Pancreas (tissue), 10 donors: ENCODE data around the gene ATP5F1C. TPM values are rescaled to one million over a fixed set of nuclear protein-coding genes. Genes with fewer than 3 reads are reported as not detected.
A peak's percentile ranks its signal among the peaks of the same experiment; 100 is the strongest.

Experiments used
- ATAC-seq, 4 donors: fragments of 200-7000 bp; cut with Tn5 transposase; one replicate each; pipeline versions ENCODE4 v1.8.0 to v1.9.1; 2020; ENCODE audit warnings: mild to moderate bottlenecking in 4 of 4, moderate library complexity in 4 of 4
- DNase-seq, 6 donors: peaks; one replicate each; pipeline ENCODE4 v3.0.0-alpha.2; 2020
- FAIRE-seq: peaks from 2 replicates; lab custom pipeline; 2012; peaks lifted over from hg19 to GRCh38; lab: Jason Lieb, UNC
- H3K27ac ChIP-seq, 4 donors: fragments of 200-600 bp; sonication (generic); 1 replicate in 3 of 4; 2 replicates in 1 of 4; pipeline versions ENCODE4 v1.5.0 to v1.8.0; 2020
- H3K27me3 ChIP-seq, 4 donors: fragments of 200-600 bp; one replicate each; pipeline ENCODE4 v1.8.0; 2021
- H3K36me3 ChIP-seq, 3 donors: fragments of 200-600 bp; sonication (generic) in 1 of 3; one replicate each; pipeline versions ENCODE4 v1.5.0 to v1.8.0; 2020 to 2021
- H3K4me1 ChIP-seq, 3 donors: fragments of 200-600 bp; one replicate each; pipeline ENCODE4 v1.8.0; 2021
- H3K4me3 ChIP-seq, 4 donors: fragments of 200-600 bp; sonication (generic) in 2 of 4; one replicate each; pipeline versions ENCODE4 v1.5.0 to v1.8.0; 2020 to 2021
- H3K9me3 ChIP-seq, 4 donors: fragments of 200-600 bp; one replicate each; pipeline ENCODE4 v1.8.0; 2021
- WGBS, 2 donors: extraction: QIAGEN DNeasy Blood & Tissue Kit; methylation state at CpG; one replicate each; pipeline ENCODE4 v1.1.7; 2013; 5-methylcytosine and 5-hydroxymethylcytosine counted together
- intact Hi-C, 3 donors: fragments of 100-400 bp; cut with DNase I; formaldehyde crosslinking; loops; one replicate each; pipeline versions ENCODE4 v1.11.1 to v1.14.2; 2022
- polyA plus RNA-seq, 2 donors: library from polyadenylated mRNA; stranded (reverse); fragments of 200-250 nt; gene quantifications; one replicate each; pipeline ENCODE4 v1.2.3, GENCODE V29; 2013
- total RNA-seq, 6 donors: library from RNA; stranded (reverse); fragmentation: NEBNext Ultra II Directional in 4 of 6; extraction: Animal tissue kit (Norgen Biotek cat#: 25700) in 4 of 6; gene quantifications; one replicate each; pipeline versions ENCODE4 v1.2.1 to v1.2.4, GENCODE V29; 2021 to 2023
- TF ChIP-seq, protein P1 (sequence below), 4 donors: fragments of 200-600 bp; sonication (generic) in 3 of 4; IDR thresholded peaks; one replicate each; pipeline versions ENCODE4 v1.5.0 to v1.8.0; 2021; ENCODE audit warnings: antibody characterized with exemption in 4 of 4
- donor health status: healthy with polysubstance abuse.
- donor health status: DM: no; HTN: no; CAD: no; lungs with moderate emphysema.
- donor health status: DM: no; HTN: no; CAD: no.
- donor health status: control.
- donor health status: control.
- donor health status: Bipolar disorder and iron deficiency.
- donor health status: DM: yes; HTN: yes; CAD: no.
- donor health status: DM: no; HTN: no; CAD: no.
- donor health status: DM: no; HTN: no; CAD: no.
- donor health status: DM: yes; HTN: yes; CAD: no.

The ATP5F1C gene
- total and polyA plus RNA-seq, 8 donors, result 138 to 273 (median 171) TPM

DNA sequence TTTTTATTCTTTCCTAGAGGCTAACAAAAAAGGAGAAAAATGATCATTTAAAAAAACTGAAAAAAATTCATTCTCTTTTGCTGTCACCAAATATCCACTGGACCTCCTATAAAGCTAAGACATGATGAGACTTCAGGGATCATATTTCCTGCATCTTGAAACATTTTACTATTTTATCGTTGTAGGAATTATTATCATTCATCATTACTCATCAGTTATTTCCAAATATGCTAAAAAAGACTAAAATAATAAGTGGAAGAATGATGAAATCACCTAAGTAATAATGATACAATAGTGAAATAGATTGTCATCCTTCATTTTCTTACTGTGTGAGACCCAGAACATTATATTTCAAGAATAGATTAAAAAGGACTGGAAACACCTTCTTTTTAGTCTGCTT lies 58.6 kb downstream of the ATP5F1C start:
- Histone ChIP-seq H3K4me3 (no peak overlapping the region), H3K27ac (no peak overlapping the region), H3K27me3 (no peaks in the 10 kb centered on the region), H3K36me3 (no peaks in the 10 kb centered on the region), H3K9me3 (no peaks in the 10 kb centered on the region), H3K4me1 (no peaks in the 10 kb centered on the region)
- intact Hi-C loops, result no loop called here
- DNase-seq, result no peak
- no peak for ATAC-seq
- TF ChIP-seq, protein P1, sequence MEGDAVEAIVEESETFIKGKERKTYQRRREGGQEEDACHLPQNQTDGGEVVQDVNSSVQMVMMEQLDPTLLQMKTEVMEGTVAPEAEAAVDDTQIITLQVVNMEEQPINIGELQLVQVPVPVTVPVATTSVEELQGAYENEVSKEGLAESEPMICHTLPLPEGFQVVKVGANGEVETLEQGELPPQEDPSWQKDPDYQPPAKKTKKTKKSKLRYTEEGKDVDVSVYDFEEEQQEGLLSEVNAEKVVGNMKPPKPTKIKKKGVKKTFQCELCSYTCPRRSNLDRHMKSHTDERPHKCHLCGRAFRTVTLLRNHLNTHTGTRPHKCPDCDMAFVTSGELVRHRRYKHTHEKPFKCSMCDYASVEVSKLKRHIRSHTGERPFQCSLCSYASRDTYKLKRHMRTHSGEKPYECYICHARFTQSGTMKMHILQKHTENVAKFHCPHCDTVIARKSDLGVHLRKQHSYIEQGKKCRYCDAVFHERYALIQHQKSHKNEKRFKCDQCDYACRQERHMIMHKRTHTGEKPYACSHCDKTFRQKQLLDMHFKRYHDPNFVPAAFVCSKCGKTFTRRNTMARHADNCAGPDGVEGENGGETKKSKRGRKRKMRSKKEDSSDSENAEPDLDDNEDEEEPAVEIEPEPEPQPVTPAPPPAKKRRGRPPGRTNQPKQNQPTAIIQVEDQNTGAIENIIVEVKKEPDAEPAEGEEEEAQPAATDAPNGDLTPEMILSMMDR (IDR thresholded peaks at IDR 0.05), result no peak
- peak; percentile 20 for FAIRE-seq
- 86 to 88% methylated on average over 1 of the region's 1 CpG for WGBS, 2 donors

DNA sequence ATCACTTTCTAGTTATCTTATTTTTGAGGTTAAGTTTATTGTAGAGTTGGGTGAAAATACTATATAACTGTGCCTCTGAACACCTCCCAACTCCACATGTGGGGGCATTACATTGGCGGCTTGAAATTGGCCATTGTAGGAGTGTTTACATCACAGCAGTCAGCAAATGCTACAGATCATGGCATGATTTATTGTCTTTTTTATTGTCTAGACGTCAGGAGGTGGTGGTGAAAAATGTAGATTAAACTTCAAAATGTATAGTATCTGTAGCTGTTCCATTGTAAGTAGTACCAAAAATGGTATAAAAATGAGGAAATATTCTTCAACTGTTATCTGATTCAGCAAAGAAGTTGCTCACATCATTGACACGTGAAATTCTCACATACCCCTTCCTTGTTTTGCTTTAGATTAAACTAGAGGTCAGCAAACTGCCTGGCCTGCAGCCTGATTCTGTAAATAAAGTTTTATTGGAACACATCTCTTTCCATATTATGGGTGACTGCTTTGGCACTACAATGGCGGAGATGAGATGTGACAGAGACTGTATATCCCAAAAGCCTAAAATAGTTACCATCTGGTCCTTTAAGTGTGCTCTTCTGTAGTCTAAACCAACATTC lies 65.4 kb downstream of the ATP5F1C start:
- intact Hi-C loops, result no loop called here
- Histone ChIP-seq H3K4me3 (no peak overlapping the region), H3K9me3 (no peaks in the 10 kb centered on the region), H3K4me1 (peaks cover 13 to 28% (median 18%) of the 10 kb centered on the region in 3 donors), H3K27me3 (no peaks in the 10 kb centered on the region), H3K36me3 (no peaks in the 10 kb centered on the region), H3K27ac (no peak overlapping the region)
- WGBS, 2 donors, result 67 to 71% methylated on average over 4 of the region's 4 CpGs
- no peak for ATAC-seq
- no peak for DNase-seq
- FAIRE-seq, result no peak
- TF ChIP-seq, protein P1 (IDR thresholded peaks at IDR 0.05), result no peak

DNA sequence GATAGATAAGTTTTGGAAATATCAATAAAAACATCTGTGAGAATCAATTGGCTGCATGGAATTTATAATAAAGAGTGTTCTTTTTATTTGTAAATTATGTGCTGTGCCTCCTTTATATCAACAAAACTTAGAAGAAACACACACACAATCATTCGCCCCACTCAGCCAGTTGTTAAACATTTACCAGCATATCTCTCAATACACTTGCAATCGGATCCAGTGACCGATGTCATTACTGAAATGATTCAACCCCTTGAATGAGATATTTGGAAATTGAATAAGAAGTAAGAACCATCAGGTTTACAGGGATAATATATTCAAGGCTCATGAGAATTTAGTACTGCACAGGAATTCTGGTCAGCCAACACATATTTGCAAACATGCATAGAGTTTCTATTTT lies 65.9 kb downstream of the ATP5F1C start:
- TF ChIP-seq, protein P1 (IDR thresholded peaks at IDR 0.05), result no peak
- no peak overlapping the region for H3K4me3 ChIP-seq
- ATAC-seq (peak in 2 of 4 donors; percentile 54 to 70), FAIRE-seq (no peak), DNase-seq (no peak)
- 14 to 15% methylated on average over 3 of the region's 3 CpGs for WGBS, 2 donors
- no peaks in the 10 kb centered on the region for H3K36me3 ChIP-seq
- intact Hi-C loops, result no loop called here
- no peak overlapping the region for H3K27ac ChIP-seq
- H3K27me3 ChIP-seq, result no peaks in the 10 kb centered on the region
- peaks cover 13 to 28% (median 18%) of the 10 kb centered on the region in 3 donors for H3K4me1 ChIP-seq
- no peaks in the 10 kb centered on the region for H3K9me3 ChIP-seq

DNA sequence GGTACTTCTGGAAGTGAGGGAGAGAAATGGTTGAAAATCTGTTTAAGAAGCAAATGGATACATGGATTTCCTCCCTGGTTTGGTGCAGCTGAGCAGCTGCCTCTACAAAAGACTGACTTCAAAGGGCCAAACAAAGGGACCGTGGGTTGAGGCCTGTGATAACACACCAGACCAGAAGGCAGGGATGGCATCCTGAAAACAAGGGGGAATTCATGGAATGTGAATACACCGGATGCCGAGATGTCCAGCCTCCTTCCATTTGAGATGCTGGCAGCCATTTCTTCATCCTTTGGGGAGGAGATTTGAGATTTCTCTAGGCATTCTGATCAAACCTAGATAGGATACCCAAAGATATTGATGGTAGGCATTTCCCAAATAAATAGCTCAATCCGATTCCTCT lies 67.2 kb downstream of the ATP5F1C start:
- TF ChIP-seq, protein P1 (IDR thresholded peaks at IDR 0.05), result no peak
- no peak for FAIRE-seq
- DNase-seq, result no peak
- no peak for ATAC-seq
- no peaks in the 10 kb centered on the region for H3K9me3 ChIP-seq
- no peaks in the 10 kb centered on the region for H3K27me3 ChIP-seq
- H3K36me3 ChIP-seq, result no peaks in the 10 kb centered on the region
- no peak overlapping the region for H3K4me3 ChIP-seq
- H3K4me1 ChIP-seq, result peaks cover 13 to 28% (median 18%) of the 10 kb centered on the region in 3 donors
- intact Hi-C loops, result no loop called here
- no peak overlapping the region for H3K27ac ChIP-seq
- WGBS, 2 donors, result 95 to 96% methylated on average over 4 of the region's 4 CpGs

DNA sequence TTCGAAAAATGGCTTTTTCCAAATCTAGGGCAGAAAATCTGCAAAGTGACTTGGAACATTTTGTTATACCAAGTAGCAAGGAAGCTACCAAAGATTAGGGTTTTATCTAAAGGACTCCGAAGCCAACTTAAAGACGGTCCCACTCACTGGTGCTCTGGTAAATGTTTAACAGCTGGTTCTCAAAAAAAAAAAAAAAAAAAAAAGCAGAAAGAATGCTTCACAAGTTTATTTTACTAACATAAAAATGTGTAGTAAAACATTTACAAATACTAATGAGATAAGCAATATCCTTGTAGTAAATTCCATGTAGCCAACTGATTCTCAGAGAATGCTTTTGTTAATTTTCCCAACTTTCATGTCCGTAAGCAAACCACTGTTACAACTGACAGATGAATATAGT lies 68.7 kb downstream of the ATP5F1C start:
- FAIRE-seq (no peak), ATAC-seq (peak in 2 of 4 donors; percentile 61 to 64), DNase-seq (no peak)
- Histone ChIP-seq H3K9me3 (no peaks in the 10 kb centered on the region), H3K4me3 (peak overlapping the region in 2 of 4 donors; percentile 0), H3K4me1 (peaks cover 13 to 28% (median 18%) of the 10 kb centered on the region in 3 donors), H3K27me3 (no peaks in the 10 kb centered on the region), H3K27ac (peak overlapping the region in 1 of 4 donors; percentile 36), H3K36me3 (no peaks in the 10 kb centered on the region)
- intact Hi-C loops, result no loop called here
- WGBS, 2 donors, result 9 to 13% methylated on average over 4 of the region's 4 CpGs
- TF ChIP-seq, protein P1 (IDR thresholded peaks at IDR 0.05), result no peak
